ENCODE results near the gene PTPRM.

The PTPRM gene

DNA sequence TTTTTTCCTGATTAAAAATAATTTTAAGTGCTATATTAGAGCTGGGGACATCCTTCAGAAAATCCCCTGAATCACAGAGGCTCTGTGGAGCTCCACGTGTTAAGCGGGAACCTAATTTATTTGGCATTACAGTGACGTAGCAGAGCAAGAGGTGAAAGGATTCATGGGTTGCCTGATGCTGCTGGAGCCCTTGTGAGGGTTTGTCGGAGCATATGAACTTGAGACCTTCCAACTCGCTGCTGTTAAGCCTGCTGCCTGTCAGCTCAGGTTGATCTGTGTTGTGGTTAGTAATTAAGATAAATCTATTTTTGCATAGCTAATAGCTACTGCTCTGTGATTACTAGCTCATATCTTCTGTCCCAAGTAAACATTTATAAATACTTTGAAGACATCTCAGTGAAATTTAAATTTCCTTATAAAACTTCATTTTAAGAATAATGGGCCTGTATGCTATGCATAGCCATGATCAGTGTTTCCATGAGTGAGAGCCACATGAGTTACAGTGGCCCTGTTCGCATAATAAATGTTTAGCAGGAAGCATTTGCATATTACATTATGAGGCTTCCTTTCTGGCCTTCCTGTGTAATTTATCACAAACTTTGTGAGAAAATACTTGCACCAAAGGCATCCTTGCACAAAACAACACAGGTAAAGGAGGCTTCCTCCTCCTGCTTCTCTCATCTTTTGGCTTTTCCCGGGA is 438.9 kb downstream of the PTPRM start:
- DNase-seq (ENCODE audit: low read depth), result no peak

DNA sequence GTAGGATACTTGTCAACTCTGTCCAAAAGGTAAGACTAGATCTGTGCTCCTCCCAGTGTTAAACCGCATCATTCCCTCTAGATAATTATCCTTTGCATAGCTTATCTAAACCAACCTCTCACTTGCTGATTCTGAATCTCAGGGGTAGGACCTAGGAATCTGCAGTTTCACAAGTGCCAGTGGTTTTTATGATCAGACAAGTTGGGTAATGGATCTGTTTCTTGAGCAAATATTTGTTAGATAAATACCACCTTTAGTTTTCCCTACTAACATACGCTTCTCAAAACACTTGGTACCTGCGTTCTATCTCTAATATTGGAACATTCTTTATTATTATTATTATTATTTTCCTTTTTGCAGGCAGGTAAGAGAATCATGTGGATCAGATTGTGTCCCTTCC is 439.9 kb downstream of the PTPRM start:
- DNase-seq (ENCODE audit: low read depth), result no peak

- DNase-seq (ENCODE audit: low read depth), result no peak
These were observed 440.9 kb downstream of the PTPRM start for GRCh38 chr18:8008033-8008432.

DNA sequence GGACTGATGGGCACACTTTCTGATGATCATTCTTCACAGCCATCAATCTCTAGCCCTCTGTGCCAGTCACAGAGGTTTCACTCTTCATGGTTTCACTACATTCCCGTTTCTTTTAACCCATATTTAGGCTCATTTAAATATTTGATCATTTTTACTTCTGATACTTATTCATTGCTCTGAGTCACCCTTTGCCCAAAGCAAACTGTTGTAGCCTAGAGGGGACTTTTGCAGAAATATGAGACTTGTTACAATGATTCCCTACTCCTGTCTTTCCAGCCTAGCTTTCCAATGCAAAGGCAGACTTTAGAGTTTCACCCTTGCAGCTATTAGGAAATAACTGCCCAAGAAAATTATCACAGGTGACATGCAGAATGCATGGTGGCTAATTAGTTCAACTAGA is 444.2 kb downstream of the PTPRM start:
- DNase-seq (ENCODE audit: low read depth), result no peak

GRCh38 chr18:8011906-8012305 is 444.8 kb downstream of the PTPRM start:
- no peak for DNase-seq (ENCODE audit: low read depth)

DNA sequence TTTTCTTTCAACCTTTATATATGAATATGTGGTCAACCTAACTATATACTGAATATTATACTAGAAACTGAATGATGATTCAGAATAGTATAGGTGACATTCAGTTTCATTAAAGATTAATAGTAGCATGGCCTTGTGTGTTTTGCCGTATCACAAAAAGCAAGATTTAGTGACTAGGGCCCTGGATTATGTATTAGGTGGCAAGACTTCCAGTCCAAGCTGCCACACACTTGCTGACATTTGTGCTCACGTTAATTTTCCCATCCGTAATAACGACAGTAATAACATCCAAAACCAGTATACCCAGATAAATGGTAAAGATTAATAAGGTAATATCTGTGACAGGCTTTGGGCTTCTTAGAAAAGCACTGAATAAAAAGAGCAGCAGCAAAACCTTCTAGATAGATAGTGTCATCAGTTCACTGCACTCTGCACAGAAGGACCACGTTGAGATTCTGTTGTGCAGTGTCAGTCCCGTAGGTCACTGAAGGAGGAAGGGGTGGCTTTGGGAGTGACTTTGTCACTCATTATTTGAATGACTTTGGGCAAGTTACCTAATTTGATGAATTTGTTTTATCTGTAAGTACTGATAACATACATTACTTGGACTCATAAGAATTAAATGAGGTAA is 451.7 kb downstream of the PTPRM start:
- no peak for DNase-seq (ENCODE audit: low read depth)

- no peak for DNase-seq (ENCODE audit: low read depth)
These were observed 452.5 kb downstream of the PTPRM start for GRCh38 chr18:8019600-8019999.

GRCh38 chr18:8020132-8020846 is 453.2 kb downstream of the PTPRM start:
- DNase-seq (ENCODE audit: low read depth), result no peak

- no peak for DNase-seq (ENCODE audit: low read depth)
These were observed 461.9 kb downstream of the PTPRM start for GRCh38 chr18:8029061-8029460.

- DNase-seq (ENCODE audit: low read depth), result no peak
These were observed 462.6 kb downstream of the PTPRM start for GRCh38 chr18:8029731-8030130.

- DNase-seq (ENCODE audit: low read depth), result no peak
These were observed 463.1 kb downstream of the PTPRM start for GRCh38 chr18:8030201-8030600.

- DNase-seq (ENCODE audit: low read depth), result no peak
These were observed 464.4 kb downstream of the PTPRM start for GRCh38 chr18:8031496-8031895.

- no peak for DNase-seq (ENCODE audit: low read depth)
These were observed 467.6 kb downstream of the PTPRM start for GRCh38 chr18:8034674-8035073.

DNA sequence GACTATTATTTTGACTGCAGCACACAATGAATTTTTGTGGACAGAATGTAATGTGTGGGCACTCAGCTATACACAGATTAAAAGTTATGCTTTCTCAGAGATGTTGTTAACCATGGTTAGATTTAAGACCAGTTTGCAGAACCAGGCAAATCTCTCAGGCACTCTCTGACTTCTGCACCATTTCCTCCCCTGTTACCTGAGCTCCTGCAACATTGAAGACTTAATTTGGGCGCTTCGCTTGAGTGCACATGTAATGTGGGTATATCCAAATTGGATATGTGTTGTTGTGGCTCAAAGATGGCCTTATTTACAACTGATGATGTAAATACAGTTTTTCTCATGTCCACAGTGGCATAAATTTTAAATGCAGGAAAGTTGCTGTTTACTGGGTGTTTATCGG is 469.4 kb downstream of the PTPRM start:
- no peak for DNase-seq (ENCODE audit: low read depth)

DNA sequence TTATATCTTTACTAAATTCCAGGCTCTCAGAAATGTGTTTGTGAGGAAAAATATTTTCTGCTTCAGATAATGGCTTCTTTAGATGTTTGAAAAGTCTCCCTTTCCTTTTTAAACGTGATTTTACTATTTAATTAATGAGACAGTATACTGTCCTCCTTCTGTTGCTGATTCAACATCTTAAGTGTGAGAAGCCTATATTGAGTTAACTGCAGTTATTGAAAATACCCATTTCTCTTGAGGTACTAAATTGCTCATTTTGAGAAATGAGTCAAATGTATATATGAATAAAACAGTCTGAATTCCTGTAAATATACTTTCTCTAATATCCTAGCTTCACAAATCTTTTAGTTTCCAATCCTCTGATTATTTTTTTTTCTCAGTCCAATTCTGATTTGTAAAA is 470.2 kb downstream of the PTPRM start:
- no peak for DNase-seq (ENCODE audit: low read depth)

GRCh38 chr18:8040021-8040420 is 472.9 kb downstream of the PTPRM start:
- no peak for DNase-seq (ENCODE audit: low read depth)

- no peak for DNase-seq (ENCODE audit: low read depth)
These were observed 474.5 kb downstream of the PTPRM start for GRCh38 chr18:8041526-8042111.

DNA sequence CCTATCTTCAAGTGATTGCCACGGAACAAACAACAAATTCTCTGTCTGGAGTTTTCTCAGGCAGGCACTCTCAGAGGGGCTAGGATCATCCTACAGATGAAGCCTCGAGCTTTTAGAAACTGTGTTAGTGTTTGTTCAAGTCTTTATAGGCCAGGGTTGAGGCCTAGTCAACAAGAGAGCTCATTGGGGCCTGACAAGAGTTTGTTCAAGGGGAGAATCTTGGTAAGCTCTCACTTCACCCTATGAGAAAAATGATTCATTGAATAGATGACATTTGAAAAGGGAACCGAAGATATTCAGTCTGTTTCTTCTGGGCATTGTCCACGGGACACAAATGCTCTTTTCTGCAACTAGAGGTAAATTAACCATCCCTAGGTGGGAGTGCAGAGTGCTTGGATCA is 476.9 kb downstream of the PTPRM start:
- no peak for DNase-seq (ENCODE audit: low read depth)

GRCh38 chr18:8045160-8045883 is 478.2 kb downstream of the PTPRM start:
- no peak for DNase-seq (ENCODE audit: low read depth)

GRCh38 chr18:8045884-8046281 is 478.8 kb downstream of the PTPRM start:
- DNase-seq (ENCODE audit: low read depth), result no peak

- DNase-seq (ENCODE audit: low read depth), result no peak
These were observed 479.3 kb downstream of the PTPRM start for GRCh38 chr18:8046441-8046840.

DNA sequence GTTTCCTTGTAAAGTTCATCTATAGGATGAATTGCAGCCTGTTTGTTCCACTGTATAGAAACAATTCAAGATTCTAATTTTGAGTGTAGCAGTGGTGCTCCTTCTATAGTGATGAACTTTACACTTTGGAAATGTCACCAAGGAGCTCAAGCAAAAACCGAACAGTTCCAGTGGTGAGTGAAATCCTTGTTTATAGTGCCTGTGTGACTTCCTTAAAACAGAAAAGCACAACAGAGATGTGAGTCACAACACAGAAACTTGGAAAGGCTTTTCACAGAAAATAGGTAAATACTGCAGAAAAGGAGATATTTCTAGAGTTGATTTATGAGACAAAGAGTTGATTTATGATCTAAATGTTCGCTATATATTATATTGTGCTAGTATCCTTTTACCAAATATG is 482.0 kb downstream of the PTPRM start:
- no peak for DNase-seq (ENCODE audit: low read depth)

All from fibroblast of gingiva (primary cell).